GM18507 (cell line): ENCODE data around the gene CYB5D1.
"Not testable (repeated sequence)": the region's sequence is repeated elsewhere in the genome, so short reads cannot be mapped to it uniquely, and the experiment has no call there.

Source experiments
- DNase-seq: peaks from one replicate; pipeline ENCODE4 v3.0.0; 2011; ENCODE audit warnings: low read depth; ENCODE audit not compliant: insufficient read length; ENCODE audit errors: extremely low spot score
- FAIRE-seq: peaks from 2 replicates; lab custom pipeline; 2011; peaks lifted over from hg19 to GRCh38; lab: Jason Lieb, UNC

CYB5D1 gene

DNA sequence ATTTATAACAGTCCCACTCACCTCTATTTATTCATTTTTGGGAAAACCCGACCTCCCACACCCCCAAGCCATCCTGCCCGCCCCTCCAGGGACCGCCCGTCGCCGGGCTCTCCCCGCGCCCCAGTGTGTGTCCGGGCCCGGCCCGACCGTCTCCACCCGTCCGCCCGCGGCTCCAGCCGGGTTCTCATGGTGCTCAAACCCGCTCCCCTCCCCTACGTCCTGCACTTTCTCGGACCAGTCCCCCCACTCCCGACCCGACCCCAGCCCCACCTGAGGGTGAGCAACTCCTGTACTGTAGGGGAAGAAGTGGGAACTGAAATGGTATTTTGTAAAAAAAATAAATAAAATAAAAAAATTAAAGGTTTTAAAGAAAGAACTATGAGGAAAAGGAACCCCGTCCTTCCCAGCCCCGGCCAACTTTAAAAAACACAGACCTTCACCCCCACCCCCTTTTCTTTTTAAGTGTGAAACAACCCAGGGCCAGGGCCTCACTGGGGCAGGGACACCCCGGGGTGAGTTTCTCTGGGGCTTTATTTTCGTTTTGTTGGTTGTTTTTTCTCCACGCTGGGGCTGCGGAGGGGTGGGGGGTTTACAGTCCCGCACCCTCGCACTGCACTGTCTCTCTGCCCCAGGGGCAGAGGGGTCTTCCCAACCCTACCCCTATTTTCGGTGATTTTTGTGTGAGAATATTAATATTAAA, 3.6 kb upstream of the CYB5D1 start:
- FAIRE-seq, result no peak
- no peak for DNase-seq

DNA sequence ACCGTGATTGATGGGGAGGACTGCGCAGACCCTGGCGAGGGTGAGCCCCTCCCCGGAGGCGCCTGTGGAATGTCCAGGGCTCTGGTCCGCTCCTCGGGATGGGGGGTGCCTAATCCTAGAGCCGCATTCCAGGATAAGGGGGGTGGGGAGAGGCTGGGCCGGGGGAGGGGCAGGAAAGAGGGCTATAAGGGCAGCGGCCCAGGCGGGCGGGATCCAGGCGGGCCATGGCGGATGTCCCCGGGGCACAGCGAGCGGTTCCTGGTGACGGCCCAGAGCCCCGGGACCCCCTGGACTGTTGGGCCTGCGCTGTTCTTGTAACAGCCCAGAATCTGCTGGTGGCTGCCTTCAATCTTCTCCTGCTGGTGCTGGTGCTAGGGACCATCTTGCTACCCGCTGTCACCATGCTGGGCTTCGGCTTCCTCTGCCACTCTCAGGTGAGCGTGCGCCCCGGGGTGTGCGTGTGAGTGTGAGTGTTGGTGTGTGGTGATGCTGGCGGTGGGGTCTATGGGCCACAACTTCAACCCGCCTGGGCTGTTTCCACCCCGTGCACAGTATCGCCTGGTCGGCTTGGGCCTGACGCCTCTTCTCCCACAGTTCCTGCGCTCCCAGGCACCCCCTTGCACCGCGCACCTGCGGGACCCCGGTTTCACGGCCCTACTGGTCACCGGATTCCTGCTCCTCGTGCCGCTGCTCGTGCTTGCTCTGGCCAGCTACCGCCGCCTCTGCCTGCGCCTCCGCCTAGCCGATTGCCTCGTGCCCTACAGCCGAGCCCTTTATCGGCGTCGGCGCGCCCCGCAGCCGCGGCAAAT, 2.7 kb upstream of the CYB5D1 start, which contains the start of gene TMEM88:
TMEM88 (plus strand) TSS at position 216 of the 809 bp plus-strand sequence; CDS start at position 225, 9 bp downstream.
- no peak for DNase-seq
- no peak for FAIRE-seq

DNA sequence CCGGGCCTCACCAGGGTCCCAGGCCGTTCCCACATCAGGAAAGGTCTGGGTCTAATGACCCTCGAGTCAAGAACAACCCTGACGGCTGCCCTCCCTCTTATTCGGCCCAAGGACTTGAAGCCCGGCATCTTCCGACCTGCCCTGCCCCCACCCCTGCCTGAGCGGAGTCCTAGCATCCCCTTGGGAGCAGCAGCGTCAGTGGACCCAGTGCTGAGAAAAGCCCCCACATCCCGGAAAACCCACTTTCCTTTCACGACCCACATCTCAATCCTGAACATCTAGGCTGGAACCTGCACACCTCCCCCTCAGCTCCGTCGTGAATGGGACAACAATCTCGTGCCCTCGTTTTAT, 2.2 kb upstream of the CYB5D1 start:
- no peak for DNase-seq
- no peak for FAIRE-seq

DNA sequence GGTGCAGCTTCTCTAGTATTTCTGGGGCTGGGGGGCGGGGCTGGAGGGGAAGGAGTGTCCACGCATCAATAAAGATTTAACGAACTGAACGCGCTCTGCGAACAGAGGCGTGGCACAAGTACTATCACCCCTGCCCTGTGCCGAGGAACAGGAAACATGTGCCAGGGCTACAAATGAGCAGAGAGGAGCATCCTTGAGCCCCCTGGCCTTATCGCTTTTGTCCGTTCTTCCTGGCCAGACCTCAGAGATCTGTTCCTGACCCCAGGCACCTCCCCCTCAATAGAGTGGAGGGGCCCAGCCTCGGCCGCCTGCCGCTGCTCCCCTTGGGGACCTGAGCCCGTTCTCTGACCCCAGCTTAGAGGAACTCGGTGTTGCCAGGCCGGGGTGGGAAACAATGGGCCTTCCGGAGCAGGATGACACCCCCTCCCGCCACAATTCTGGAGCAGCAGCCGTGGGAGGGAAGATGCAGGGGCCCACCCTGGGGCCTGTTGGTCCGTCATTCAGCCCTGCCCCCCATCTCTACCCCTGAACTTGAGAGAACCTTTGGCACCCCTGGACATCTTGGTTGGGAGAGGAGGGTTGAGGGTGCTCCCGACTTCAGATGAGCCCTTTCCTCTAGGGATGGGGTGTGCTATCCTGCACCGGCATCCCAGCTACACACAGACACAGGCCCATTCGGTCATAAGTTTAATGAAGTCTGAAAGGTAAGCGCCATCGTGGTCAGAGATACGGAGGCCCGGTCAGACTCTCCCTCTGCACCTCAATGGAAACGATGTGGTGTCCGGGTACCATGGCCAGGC, 1.6 kb upstream of the CYB5D1 start:
- DNase-seq (no peak), FAIRE-seq (peak; percentile 42)

DNA sequence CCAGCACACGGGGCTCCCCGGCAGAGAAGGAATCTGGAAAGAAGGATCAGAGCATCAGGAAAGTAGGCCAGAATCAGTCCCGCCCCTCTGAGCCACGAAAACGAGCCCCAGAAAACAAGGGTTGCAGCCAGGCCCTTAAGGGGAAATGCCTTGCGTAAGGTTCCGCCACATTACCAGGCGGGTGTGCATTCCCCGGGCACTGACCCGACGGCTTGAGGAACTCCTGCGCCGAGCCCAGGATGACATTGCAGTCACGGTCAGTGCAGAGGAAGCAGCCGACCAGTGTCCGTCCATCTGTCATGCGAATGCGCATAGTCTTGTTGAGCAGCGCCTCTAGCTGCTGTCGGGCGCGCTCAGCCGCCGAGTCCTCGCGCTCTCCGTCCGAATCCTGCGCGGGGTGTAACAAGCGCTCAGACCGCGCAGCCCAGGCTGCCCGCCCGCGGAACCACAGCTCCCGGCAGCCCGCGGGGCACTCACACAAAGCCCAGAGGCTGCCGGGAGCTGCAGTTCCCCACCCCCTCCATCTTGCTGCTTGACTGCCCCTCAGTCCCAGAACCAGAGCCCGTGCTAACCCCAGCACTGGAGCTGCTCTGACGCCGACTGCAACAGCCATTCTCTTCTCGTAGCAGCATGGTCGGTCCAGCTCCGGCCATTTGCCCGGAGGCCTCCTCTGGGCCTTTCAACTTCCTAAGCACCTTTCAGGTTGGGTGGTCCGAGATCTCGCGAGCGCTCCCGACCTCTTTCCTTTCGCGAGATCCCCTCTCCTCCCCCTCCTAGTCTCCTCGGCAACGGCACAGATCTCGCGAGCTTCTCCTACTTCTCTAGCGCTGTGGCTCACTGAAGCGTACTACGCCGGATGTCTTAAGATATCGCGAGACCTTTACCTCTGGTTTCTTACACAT, 741 bp upstream of the CYB5D1 start, which contains the start of gene NAA38:
NAA38 (minus strand) TSS at position 749 of the 902 bp plus-strand sequence; CDS start at position 653, 96 bp downstream.
- FAIRE-seq, result peak; percentile 100
- DNase-seq, result peak; percentile 87

DNA sequence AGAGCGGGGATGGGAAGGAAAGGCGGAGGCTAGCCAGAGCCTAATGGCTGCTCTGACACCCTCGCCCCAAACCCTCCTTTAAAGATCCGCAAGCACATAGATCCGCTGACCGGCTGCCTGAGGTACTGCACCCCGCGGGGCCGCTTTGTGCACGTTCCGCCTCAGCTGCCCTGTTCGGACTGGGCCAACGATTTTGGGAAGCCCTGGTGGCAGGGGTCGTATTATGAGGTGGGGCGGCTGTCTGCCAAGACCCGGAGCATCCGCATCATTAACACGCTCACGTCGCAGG, 663 bp downstream of the CYB5D1 start:
- DNase-seq (no peak), FAIRE-seq (peak; percentile 9)

DNA sequence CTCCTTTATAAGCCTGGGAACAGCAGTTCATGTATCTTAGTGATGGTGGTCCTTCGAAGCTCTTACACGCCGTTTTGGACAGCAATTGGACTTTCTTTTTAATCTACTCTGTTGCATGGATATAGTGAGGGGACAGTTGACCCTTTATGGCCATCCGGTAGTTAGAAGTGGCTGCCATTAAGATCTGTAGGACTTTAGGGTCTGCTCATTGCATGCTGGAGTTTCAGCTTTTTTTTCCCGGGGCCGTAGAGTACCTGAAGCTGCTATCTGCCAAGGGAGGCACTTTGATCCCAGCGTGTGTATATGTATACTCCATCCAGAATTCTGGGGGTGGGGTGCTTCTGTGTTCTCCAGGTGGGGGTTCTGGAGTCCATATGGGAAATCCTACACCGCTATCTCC, 1.2 kb downstream of the CYB5D1 start:
- FAIRE-seq, result no peak
- DNase-seq, result no peak

DNA sequence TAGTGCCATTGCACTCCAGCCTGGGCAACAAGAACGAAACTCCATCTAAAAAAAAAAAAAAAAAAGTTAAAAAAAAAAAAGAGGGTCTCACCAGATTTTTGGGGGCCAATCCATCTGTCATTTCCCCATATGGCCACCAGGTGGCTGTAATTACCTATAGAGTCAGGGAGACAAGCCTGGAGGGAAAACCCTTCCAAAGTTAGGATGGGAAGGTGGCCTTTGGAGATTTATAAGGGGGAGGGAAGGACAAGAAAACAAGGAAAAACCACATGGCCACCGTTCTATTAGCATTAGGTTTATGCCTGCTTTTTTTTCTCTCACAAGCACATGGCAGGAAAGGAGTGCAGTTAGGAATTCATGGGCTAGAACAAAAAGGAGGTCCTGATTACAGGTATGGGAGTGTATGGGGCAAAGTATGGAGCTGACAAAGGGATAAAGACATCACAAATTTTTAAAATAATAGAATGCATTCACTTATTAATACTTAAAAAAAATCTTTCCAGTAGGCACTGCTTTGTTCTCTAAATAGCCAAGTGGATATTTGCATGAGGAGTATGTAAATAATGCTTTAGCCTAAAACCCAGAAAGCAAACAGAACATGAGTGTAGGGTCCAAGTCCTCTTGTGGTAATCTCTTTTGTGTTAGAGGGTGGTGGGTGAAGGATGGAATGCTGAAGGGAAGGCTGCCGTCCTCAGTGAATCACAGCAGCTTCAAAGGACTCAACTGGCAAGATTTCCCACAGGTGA, 5.1 kb downstream of the CYB5D1 start:
- DNase-seq, result no peak
- FAIRE-seq, result peak; percentile 60

DNA sequence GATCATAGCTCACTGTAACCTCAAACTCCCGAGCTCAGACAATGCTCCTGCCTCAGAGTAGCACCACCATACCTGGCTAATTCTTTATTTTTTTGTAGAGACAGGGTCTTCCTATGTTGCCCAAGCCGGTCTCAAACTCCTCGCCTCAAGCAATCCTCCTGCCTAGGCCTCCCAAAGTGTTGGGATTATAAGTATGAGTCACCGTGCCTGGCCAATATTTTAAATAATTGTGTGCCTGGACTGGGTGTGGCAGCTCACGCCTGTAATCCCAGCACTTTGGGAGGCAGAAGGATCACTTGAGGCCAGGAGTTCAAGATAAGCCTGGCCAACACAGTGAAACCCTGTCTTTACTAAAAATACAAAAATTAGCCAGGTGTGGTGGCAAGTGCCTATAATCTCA, 6.6 kb downstream of the CYB5D1 start:
- DNase-seq, FAIRE-seq: not testable (repeated sequence)

DNA sequence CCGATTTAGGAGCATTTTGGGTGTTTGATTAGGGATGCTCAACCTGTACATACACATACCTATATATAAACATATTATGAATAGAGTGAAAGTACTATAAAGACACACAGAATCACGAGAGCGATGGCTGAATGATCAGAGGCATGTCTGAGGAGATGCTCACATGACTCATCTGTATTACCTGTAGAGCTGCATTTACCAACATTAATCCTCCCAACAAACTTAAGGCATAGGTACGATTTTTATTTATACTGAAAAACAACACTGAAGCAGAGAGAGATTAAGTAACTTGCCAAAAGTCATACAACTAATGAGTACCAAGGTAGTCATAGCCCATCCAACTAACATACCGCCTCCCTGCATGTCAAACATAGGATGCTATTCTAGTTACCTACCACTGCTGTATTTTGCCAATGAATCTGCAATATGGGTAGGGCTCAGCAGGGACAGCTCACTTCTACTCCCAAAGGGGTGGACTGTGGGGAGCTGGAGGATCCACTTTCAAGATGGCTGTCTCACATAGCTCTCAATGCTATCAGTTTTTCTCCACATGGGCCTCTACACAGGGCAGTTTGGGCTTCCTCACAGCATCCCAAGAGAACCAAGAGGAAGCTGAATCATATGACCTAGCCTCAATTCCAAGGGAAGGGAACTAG, 7.3 kb downstream of the CYB5D1 start:
- no peak for FAIRE-seq
- no peak for DNase-seq

DNA sequence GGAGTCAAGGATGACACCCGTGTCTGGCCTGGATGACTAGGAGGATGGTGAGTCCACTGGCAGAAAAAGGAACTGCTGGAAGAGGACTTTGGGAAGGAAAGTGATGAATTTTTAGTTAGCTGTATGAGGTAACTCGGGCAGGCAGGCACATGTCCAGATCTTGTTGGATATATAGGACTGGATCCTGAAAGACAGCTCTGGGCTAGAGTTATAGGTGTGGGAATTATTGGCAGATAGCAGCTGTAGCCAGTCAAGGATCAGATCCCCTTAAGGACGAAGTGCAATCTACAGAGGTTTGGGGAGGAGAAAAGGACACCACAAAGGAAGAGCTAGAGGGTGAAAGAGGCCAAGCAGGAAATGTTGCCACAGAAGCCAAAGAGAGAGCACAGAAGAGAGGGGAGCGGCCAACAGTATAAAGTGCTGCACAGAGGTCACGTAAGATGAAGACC, 10.1 kb downstream of the CYB5D1 start:
- DNase-seq (no peak), FAIRE-seq (no peak)

DNA sequence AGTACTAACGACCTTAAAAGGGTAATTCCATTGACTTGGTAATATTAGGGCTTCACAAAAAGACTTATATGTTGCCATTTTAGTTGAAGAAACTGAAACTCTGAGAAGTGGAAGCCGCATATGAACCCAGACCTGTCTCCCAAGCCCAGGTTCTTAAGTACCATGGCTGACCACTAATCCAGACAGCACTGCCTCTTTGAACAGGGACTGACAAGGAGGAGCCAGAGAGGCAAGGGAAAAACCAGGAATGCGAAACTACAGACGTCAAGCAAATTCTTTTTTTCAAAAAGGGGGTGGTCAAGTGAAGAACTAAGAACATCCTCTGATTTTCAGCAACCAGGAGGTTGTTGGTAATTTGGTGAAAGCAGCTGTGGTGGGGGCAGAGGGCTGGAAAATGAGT, 15.2 kb downstream of the CYB5D1 start:
- DNase-seq (no peak), FAIRE-seq (no peak)

DNA sequence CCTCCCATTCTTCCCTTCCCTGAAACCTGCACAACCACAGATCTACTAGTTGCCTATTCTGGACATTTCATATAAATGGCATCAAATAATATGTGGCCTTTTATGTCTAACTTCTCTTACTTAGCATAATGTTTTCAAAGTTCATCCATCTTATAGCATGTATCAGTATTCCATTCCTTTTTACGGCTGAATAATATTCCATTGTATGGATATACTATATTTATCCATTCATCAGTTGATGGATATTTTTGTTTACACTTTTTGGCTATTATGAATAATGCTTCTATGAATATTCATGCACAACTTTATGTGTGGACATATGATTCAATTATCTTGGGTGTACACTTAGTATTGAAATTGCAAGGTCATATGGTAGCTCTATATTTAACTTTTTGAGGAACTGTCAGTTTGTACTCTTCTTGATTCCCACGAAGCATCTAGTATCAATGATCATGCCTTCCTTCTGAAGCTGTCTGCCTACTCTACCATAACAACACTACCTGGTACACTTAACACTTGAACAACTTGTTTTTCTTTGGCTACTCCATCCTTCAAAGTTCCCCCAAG, 18.1 kb downstream of the CYB5D1 start:
- DNase-seq, result no peak
- no peak for FAIRE-seq

DNA sequence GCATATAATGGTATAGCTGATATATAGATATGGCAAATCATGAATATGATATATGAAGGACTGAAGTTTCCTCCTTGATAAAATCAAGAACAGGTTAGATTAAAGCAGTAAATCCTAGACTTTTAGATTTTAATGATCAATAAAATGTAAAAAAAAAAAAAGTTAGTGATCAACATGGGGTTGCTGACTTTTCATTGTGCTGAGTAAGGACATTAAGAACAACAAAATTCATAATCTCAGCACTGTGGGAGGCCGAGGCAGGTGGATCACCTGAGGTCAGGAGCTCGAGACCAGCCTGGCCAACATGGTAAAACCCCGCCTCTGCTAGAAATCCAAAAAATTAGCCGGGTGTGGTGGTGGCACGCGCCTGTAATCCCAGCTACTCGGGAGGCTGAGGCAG, 20.4 kb downstream of the CYB5D1 start:
- no peak for FAIRE-seq
- DNase-seq, result no peak

DNA sequence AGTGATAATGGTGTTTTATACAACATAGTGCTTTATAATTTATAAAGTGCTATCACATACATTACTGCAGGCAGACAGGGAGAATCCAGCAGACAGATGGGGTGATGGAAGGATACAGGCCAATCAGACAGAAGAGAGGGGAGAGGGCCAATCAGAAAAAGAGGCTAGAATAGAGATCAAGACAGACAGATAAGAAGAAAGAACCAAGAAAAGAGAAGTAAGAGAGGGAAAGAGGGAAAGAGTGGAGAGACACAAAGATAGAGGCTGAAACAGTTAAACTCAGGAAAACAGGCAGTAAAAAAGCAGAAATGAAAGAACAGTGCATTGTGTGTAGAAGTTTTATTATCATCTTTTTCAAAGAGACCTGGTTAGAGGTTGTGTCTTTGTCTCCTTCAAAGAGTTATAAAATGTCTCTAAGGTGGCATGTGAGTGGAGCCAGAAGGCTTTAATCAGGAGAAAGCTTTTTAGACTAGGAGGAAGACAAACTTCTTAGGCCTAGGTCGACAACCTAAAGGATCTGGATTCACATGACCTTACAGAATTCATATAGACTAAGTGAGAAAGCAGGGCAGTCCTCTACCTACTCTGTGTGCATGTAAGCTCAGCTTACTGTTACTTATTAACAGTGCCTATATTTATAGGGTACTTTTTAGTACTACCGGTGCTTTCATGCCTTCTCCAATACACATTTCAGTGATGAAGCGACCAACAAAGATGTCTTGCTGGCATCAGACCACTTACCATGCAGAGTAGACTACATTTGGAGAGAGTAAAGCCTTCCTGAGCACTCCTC, 22.5 kb downstream of the CYB5D1 start:
- FAIRE-seq, result peak; percentile 78
- no peak for DNase-seq

DNA sequence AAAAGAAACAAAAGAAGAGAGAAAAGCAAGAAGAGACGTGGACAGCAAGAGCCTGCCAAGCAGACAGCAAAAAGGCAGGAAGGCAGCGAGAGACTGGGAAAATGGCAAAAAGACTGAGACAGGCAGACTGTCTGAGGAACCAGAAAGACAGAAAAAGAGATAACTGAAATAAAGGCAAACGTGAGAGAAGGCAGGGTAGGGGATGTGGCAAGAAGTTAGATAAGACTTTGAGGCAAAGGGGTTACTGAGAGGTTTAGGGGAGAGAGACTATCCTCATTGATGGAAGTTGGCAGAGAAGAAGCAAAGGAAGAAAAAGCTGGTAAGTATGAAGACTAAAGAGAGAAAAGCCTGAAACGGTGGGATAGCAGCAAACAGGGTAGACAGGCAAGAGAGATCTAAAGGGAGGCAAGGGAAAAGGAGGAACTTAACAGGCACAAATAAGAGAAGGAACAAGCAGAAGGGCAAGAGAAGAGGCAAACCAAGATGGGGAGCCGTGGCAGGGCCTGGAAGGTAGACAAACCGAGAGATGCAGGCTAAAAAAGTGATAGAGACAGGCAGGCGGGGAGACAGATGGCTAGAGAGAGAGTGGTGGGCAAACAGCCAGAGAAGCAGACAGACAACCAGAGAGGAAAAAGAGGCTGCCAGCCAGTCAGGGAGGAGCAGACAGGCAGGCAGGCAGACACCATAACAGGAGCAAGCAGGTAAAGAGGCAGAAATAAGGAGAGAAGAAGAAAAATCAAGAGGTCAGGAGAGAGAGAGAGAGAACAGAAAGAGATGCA, 23.7 kb downstream of the CYB5D1 start:
- FAIRE-seq (no peak), DNase-seq (no peak)
